ENCODE data around the gene CDH23.

GRCh38 chr10:71530781-71531180, 134.1 kb downstream of the CDH23 start:
- TF ChIP-seq CTBP1 (IDR thresholded peaks at IDR 0.05; ENCODE audit: borderline replicate concordance) (no peak), ELF4 (IDR thresholded peaks at IDR 0.05) (no peak), SP1 (IDR thresholded peaks at IDR 0.05) (no peak), FOXK2 (IDR thresholded peaks at IDR 0.05) (no peak), TARDBP (IDR thresholded peaks at IDR 0.05) (no peak), BHLHE40 (IDR thresholded peaks at IDR 0.05; ENCODE audit: borderline replicate concordance) (no peak), FOXA1 (IDR thresholded peaks at IDR 0.05) (no peak), FOXM1 (IDR thresholded peaks at IDR 0.05; ENCODE audit: borderline replicate concordance) (no peak), SUZ12 (IDR thresholded peaks at IDR 0.05) (no peak), LEF1 (IDR thresholded peaks at IDR 0.05; ENCODE audit: borderline replicate concordance) (no peak), ZNF384 (IDR thresholded peaks at IDR 0.05) (no peak), NFRKB (IDR thresholded peaks at IDR 0.05) (no peak)

All from HEK293T (cell line).